ENCODE results near the gene ATG4B. TPM values are rescaled to one million over a fixed set of nuclear protein-coding genes. Genes with fewer than 3 reads are reported as not detected.

The ATG4B gene
- total and polyA plus RNA-seq, 2 of the 8 experiments (the other 6 are each of a cell fraction or from before 2014, with no cell fraction given): 103 to 155 TPM

- TF ChIP-seq CHD7 (IDR thresholded peaks at IDR 0.05; ENCODE audit: insufficient replicate concordance, low read length): no peak
- TF ChIP-seq ATF3 (IDR thresholded peaks at IDR 0.05; ENCODE audit: insufficient read depth, low read depth, low read length): no peak
- no peak for TF ChIP-seq RXRA (IDR thresholded peaks at IDR 0.05; ENCODE audit: insufficient read depth, low read depth, low read length)
- TF ChIP-seq BRCA1 (IDR thresholded peaks at IDR 0.05; ENCODE audit: low read depth, low read length): no peak
- TF ChIP-seq FOSL1 (IDR thresholded peaks at IDR 0.05; ENCODE audit: insufficient read depth, low read depth, low read length): no peak
- no peak for TF ChIP-seq MAFK (IDR thresholded peaks at IDR 0.05; ENCODE audit: low read depth, low read length)
- no peak for TF ChIP-seq TAF7 (optimal IDR thresholded peaks at IDR 0.05; ENCODE audit: borderline replicate concordance, low read depth, low read length)
- no peak for TF ChIP-seq CTBP2 (IDR thresholded peaks at IDR 0.05; ENCODE audit: borderline replicate concordance, insufficient read depth, insufficient read length, low read length)
- TF ChIP-seq CHD1 (IDR thresholded peaks at IDR 0.05; ENCODE audit: low read depth, low read length): no peak
These were observed 64.9 kb downstream of the ATG4B start (continued) for GRCh38 chr2:241702155-241703031.

All from H1 (cell line).